IMR-90 (cell line): ENCODE results near the gene CMC1. TPM values are rescaled to one million over a fixed set of nuclear protein-coding genes. Genes with fewer than 3 reads are reported as not detected.

Source experiments
- ATAC-seq: fragments of 200-7000 bp; cut with Tn5 transposase; 2 replicates; pipeline ENCODE4 v1.9.1; 2020; ENCODE audit warnings: low read depth, mild to moderate bottlenecking, moderate library complexity
- BruUV-seq: library from RNA; stranded (reverse); fragments of 400-500 nt; replicated peaks from 2 replicates; lab custom pipeline; 2021; lab: Mats Ljungman, UMichigan
- CTCF ChIA-PET: fragments of 300-600 bp; formaldehyde crosslinking; extraction: SDS; loops from one replicate; lab custom pipeline; 2021; ENCODE audit warnings: antibody characterized with exemption; lab: Yijun Ruan, JAX
- POLR2A ChIA-PET: fragments of 300-600 bp; sonication (Branson Sonifier 250); formaldehyde crosslinking; loops from one replicate; lab custom pipeline; 2022; ENCODE audit warnings: antibody characterized with exemption; ENCODE audit not compliant: unreplicated experiment; lab: Charles Lee
- DNase-seq: peaks from one replicate; pipeline ENCODE4 v3.0.0; 2013
- H2AFZ ChIP-seq: replicated peaks from 2 replicates; pipeline ENCODE3; 2013; ENCODE audit warnings: low read length, mild to moderate bottlenecking; ENCODE audit not compliant: poor library complexity
- H2AK5ac ChIP-seq: 2 replicates; pipeline ENCODE4 v1.6.1; 2013; ENCODE audit warnings: low read depth, low read length, inconsistent platforms
- H2AK9ac ChIP-seq: replicated peaks from 2 replicates; pipeline ENCODE3; 2013; ENCODE audit warnings: mild to moderate bottlenecking, low read depth, low read length, moderate library complexity; ENCODE audit not compliant: poor library complexity
- H2BK120ac ChIP-seq: 2 replicates; pipeline ENCODE4 v1.6.1; 2013; ENCODE audit warnings: low read depth, low read length, inconsistent platforms
- H2BK15ac ChIP-seq: 3 replicates; pipeline ENCODE4 v1.6.1; 2013; ENCODE audit warnings: low read depth, low read length, inconsistent platforms
- H2BK20ac ChIP-seq: 2 replicates; pipeline ENCODE4 v1.6.1; 2013; ENCODE audit warnings: low read depth, mild to moderate bottlenecking, inconsistent platforms, low read length, moderate library complexity
- H2BK5ac ChIP-seq: 2 replicates; pipeline ENCODE4 v1.6.1; 2013; ENCODE audit warnings: mild to moderate bottlenecking, low read depth, low read length, inconsistent platforms; ENCODE audit not compliant: poor library complexity, severe bottlenecking
- H3K14ac ChIP-seq: replicated peaks from 2 replicates; pipeline ENCODE4 v1.6.1; 2013; ENCODE audit warnings: low read depth, low read length, inconsistent platforms
- H3K18ac ChIP-seq: 2 replicates; pipeline ENCODE4 v1.6.1; 2013; ENCODE audit warnings: low read depth, low read length, control low read depth
- H3K23ac ChIP-seq: 2 replicates; pipeline ENCODE4 v1.6.1; 2013; ENCODE audit warnings: low read depth, low read length, inconsistent platforms
- H3K27ac ChIP-seq: 2 replicates; pipeline ENCODE4 v1.5.1; 2013; ENCODE audit warnings: mild to moderate bottlenecking, control low read depth, low read length; ENCODE audit not compliant: insufficient read depth
- H3K27me3 ChIP-seq: 2 replicates; pipeline ENCODE4 v1.6.1; 2013; ENCODE audit warnings: low read length; ENCODE audit not compliant: control insufficient read depth, insufficient read depth
- H3K36me3 ChIP-seq: 2 replicates; pipeline ENCODE4 v1.6.1; 2013; ENCODE audit warnings: low read length, mixed read lengths; ENCODE audit not compliant: control insufficient read depth, insufficient read depth
- H3K4ac ChIP-seq: 2 replicates; pipeline ENCODE4 v1.6.1; 2013; ENCODE audit warnings: low read depth, low read length, inconsistent platforms
- H3K4me1 ChIP-seq: 2 replicates; pipeline ENCODE4 v1.6.1; 2013; ENCODE audit warnings: low read length, mixed read lengths; ENCODE audit not compliant: control insufficient read depth, insufficient read depth
- H3K4me2 ChIP-seq: 2 replicates; pipeline ENCODE4 v1.6.1; 2013; ENCODE audit warnings: low read depth, mild to moderate bottlenecking, control low read depth, low read length, moderate library complexity
- H3K4me3 ChIP-seq: 2 replicates; pipeline ENCODE4 v1.5.1; 2013; ENCODE audit warnings: low read depth, mild to moderate bottlenecking, control low read depth, low read length, moderate library complexity; ENCODE audit not compliant: insufficient read depth
- H3K56ac ChIP-seq: 2 replicates; pipeline ENCODE4 v1.6.1; 2013; ENCODE audit warnings: low read length, inconsistent platforms; ENCODE audit not compliant: insufficient read depth; ENCODE audit errors: extremely low read depth
- H3K79me1 ChIP-seq, 2 experiments: 2 replicates each; pipeline ENCODE4 v1.6.1; 2013; ENCODE audit warnings: low read length in 2 of 2, inconsistent platforms in 1 of 2, low read depth in 1 of 2
- H3K9ac ChIP-seq: 2 replicates; pipeline ENCODE4 v1.6.1; 2013; ENCODE audit warnings: low read depth, low read length, control low read depth
- H3K9me1 ChIP-seq: 2 replicates; pipeline ENCODE4 v1.6.1; 2013; ENCODE audit warnings: low read length, inconsistent platforms; ENCODE audit not compliant: insufficient read depth
- H3K9me3 ChIP-seq: 2 replicates; pipeline ENCODE4 v1.6.1; 2013; ENCODE audit warnings: low read length; ENCODE audit not compliant: control insufficient read depth, insufficient read depth
- H4K20me1 ChIP-seq: 2 replicates; pipeline ENCODE4 v1.6.1; 2013; ENCODE audit warnings: low read length, inconsistent platforms; ENCODE audit not compliant: insufficient read depth
- H4K5ac ChIP-seq: 2 replicates; pipeline ENCODE4 v1.6.1; 2013; ENCODE audit warnings: mild to moderate bottlenecking, low read depth, low read length, control low read depth
- H4K8ac ChIP-seq, 2 experiments: 2 replicates each; pipeline ENCODE4 v1.6.1; 2013; ENCODE audit warnings: low read depth in 2 of 2, low read length in 2 of 2, control low read depth in 1 of 2, inconsistent platforms in 1 of 2
- H4K91ac ChIP-seq: 2 replicates; pipeline ENCODE4 v1.6.1; 2013; ENCODE audit warnings: low read depth, low read length, inconsistent platforms; ENCODE audit not compliant: insufficient read depth
- CEBPB ChIP-seq: IDR thresholded peaks from 2 replicates; pipeline ENCODE4 v1.6.1; 2012; ENCODE audit warnings: low read depth, low read length, improper control_type of control experiment
- CTCF ChIP-seq: conservative IDR thresholded peaks from 2 replicates; pipeline ENCODE4 v1.5.1; 2012; ENCODE audit warnings: mild to moderate bottlenecking, low read depth, low read length, improper control_type of control experiment
- MAFK ChIP-seq: IDR thresholded peaks from 2 replicates; pipeline ENCODE4 v1.6.1; 2012; ENCODE audit warnings: low read depth, low read length, improper control_type of control experiment
- MAZ ChIP-seq: IDR thresholded peaks from 2 replicates; pipeline ENCODE4 v1.6.1; 2012; ENCODE audit warnings: low read depth, mild to moderate bottlenecking, low read length, improper control_type of control experiment, moderate library complexity, borderline replicate concordance
- RAD21 ChIP-seq: IDR thresholded peaks from 2 replicates; pipeline ENCODE4 v1.6.1; 2012; ENCODE audit warnings: low read length, improper control_type of control experiment
- RCOR1 ChIP-seq: IDR thresholded peaks from 2 replicates; pipeline ENCODE4 v1.6.1; 2012; ENCODE audit warnings: mild to moderate bottlenecking, low read length, improper control_type of control experiment; ENCODE audit not compliant: insufficient replicate concordance
- RFX5 ChIP-seq: IDR thresholded peaks from 2 replicates; pipeline ENCODE4 v1.8.0; 2012; ENCODE audit warnings: low read depth, mild to moderate bottlenecking, low read length, moderate library complexity
- WGBS, 2 experiments: methylation state at CpG; one replicate each; pipeline versions ENCODE4 v1.1.5 to v1.1.7; 2013; ENCODE audit warnings: missing lambda C conversion rate in 2 of 2; ENCODE audit not compliant: insufficient read length in 1 of 2; ENCODE audit errors: extremely low coverage in 2 of 2; 5-methylcytosine and 5-hydroxymethylcytosine counted together
- dilution Hi-C: fragments of 300-500 bp; cut with HindIII; formaldehyde crosslinking; loops from one replicate; pipeline ENCODE4 v1.14.3; 2018; ENCODE audit warnings: low sequenced_read_pairs; ENCODE audit not compliant: unreplicated experiment
- in situ Hi-C: fragments of 300-500 bp; cut with MboI; formaldehyde crosslinking; loops from 3 replicates; pipeline ENCODE4 v1.14.3; 2019; ENCODE audit warnings: low sequenced_read_pairs, inconsistent platforms, mixed read lengths
- intact Hi-C: fragments of 100-400 bp; cut with micrococcal nuclease; formaldehyde crosslinking; loops from 2 replicates; pipeline ENCODE4 v1.10.0; 2022
- polyA plus RNA-seq, 3 experiments: library from polyadenylated mRNA; depleted of rRNA; stranded (reverse); fragments of >200 nt; gene quantifications; 2 replicates each; pipeline ENCODE4 v1.2.3, GENCODE V29; 2012; ENCODE audit warnings: low replicate concordance in 1 of 3
- total RNA-seq: library from RNA; depleted of rRNA; stranded (reverse); fragments of >200 nt; gene quantifications from 2 replicates; pipeline ENCODE4 v1.2.3, GENCODE V29; 2012

CMC1 gene
- total and polyA plus RNA-seq, 2 of the 4 experiments (the other 2 are of a cell fraction) = 1.6 to 18.3 TPM

GRCh38 chr3:28267984-28268849, 26.8 kb downstream of the CMC1 start:
- Histone ChIP-seq H2BK15ac (no peak overlapping the region), H3K4me2 (no peak overlapping the region), H3K27me3 (no peaks in the 10 kb centered on the region), H3K4me1 (no peaks in the 10 kb centered on the region), H3K9ac (no peak overlapping the region), H3K23ac (no peak overlapping the region), H4K20me1 (no peaks in the 10 kb centered on the region), H3K36me3 (0 out of 2 replicates have a peak, but pooled peaks cover 2% of the 10 kb centered on the region), H3K9me3 (peaks cover 7% of the 10 kb centered on the region), H2BK5ac (no peak overlapping the region), H2BK20ac (no peak overlapping the region), H3K4ac (no peak overlapping the region), H3K56ac (no peak overlapping the region), H2BK120ac (no peak overlapping the region), H2AK5ac (no peak overlapping the region), H4K8ac (no peak overlapping the region), H2AK9ac (no peak overlapping the region), H3K79me1 (0 out of 4 replicates have a peak, but pooled peaks cover 0 to 4% of the 10 kb centered on the region in 2 experiments), H4K5ac (no peak overlapping the region), H2AFZ (no peak overlapping the region), H3K4me3 (no peak overlapping the region), H3K18ac (no peak overlapping the region), H3K14ac (no peak overlapping the region), H3K9me1 (no peaks in the 10 kb centered on the region; the same call in 1 of the 2 replicates), H3K27ac (no peak overlapping the region), H4K91ac (no peak overlapping the region)
- in situ Hi-C loops = no loop called here
- BruUV-seq = no TSS peak
- dilution Hi-C loops = no loop called here
- ATAC-seq (no peak), DNase-seq (no peak)
- TF ChIP-seq RAD21 (no peak), RCOR1 (no peak), CTCF (no peak), MAZ (no peak), CEBPB (no peak), MAFK (no peak), RFX5 (no peak)
- WGBS, 2 experiments = 100% methylated on average over 1 of the region's 5 CpGs; no CpG with 5 or more reads in 1 of the 2 experiments
- ChIA-PET POLR2A (no interaction called here), CTCF (interaction anchor here (0.6 kb wide), 1 partner anchor 1496 kb away, joined by 4 read pairs; no protein-coding TSS in a partner anchor)
- intact Hi-C loops = no loop called here
